NCI-H774 (cell line): ENCODE measurements around the gene ZBTB3.
"Not testable (repeated sequence)": the region's sequence is repeated elsewhere in the genome, so short reads cannot be mapped to it uniquely, and the experiment has no call there.

ENCODE experiments used
- DNase-seq: peaks from one replicate; lab custom pipeline; 2025; lab: John Stamatoyannopoulos, UW

The ZBTB3 gene

DNA sequence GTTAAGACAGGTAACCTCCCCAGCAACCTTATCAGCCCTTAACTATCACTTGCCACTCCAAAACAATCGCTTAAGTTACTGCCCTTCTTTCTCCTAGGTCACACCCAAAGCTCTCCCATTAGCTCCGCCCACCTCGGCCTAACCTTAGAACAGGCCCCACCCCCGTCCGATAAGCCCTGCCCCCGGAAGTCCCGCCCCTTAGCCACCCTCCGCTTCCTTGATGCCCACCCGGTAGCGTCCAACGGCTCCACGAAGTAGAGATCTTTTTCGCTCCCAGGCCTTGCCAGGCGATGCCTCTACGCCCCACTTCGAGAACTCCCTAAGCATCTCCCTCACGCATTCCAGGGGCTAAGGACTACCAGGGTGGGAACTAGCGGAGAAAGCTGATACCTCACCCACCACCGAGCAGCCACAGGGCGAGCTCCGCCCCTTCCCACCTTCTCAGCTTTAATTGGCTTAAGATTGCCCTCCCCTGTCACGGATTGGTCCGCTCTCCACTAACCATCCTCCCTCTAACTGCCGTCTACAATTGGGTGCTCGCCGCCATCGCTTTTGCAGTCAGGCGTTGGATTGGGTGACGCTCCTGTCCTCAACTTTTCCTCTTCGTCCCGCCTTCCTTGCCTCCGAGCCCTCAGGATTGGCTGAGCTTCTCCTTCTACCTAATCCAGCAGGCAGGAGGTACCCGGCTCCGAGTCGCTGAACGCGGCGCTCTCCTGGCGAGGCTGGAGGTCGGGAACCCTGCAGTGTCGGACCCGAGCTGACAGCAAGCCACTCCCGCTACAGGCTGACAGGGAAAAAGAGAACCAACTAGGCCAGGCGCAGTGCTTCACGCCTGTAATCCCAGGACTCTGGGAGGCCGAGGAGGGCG lies at the start of gene ZBTB3:
Gene ZBTB3, minus strand, starts transcription at position 425 of the 868 bp plus-strand sequence. CDS start 496 bp downstream, outside the sequence.
- peak; percentile 99 for DNase-seq

DNA sequence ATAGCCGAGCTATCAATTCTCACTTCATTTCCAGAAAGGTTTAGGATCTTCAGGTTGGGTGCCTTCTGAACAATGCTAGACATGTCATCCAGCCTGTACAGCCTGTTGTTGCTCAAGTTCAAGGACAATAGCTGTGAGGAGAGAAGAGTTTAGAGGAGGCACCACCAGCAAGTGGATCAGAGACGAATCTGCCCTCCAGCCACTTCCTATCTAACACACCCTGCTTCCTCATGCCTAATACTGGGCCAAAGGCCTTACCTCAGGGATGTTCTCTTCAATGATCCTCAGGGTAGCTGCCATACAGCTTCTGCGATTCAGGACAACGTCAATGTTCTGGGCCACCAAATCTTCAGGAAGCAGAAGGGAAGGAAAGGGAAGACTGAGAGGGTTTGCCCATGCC lies 47.1 kb upstream of the ZBTB3 start:
- no peak for DNase-seq

DNA sequence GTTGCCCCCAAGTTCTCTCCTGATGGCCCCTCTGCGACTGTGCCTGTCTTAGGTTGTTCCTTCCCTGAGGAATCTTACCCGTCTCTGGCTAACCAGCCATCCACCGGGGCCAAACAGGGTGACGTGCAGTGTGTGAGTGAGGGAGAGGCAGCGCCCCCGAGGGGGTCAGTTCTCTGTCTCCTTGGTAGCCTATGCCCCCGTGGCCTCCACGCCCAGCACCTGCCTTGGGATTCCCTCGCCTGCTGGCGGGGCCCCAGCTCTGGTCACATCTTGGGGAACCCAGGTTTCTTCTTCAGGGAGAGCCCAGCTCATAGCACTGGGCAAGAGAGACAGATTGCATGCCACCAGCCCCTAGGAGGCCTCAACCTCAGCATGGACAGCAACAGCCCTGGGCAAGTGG lies 45.5 kb upstream of the ZBTB3 start:
- DNase-seq = no peak

DNA sequence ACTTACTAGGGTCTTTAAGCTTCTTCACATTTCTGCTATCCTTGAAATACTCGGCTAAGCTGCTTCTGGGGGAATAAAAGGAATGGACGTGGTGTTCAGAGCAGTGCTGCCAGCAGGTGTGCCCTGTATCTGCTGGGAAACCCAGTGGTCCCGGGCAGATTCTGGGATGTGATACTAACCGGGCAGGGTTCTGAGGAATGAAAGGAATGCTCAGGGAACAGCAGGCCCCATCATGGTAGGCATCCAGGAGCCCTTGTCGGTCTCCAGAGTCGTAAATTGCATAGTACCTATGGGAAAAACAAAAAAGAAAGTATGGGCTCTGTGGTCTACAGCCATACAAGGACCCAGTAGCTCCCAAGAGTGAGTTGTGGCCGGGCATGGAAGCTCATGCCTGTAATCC lies 42.3 kb upstream of the ZBTB3 start:
- DNase-seq = no peak

DNA sequence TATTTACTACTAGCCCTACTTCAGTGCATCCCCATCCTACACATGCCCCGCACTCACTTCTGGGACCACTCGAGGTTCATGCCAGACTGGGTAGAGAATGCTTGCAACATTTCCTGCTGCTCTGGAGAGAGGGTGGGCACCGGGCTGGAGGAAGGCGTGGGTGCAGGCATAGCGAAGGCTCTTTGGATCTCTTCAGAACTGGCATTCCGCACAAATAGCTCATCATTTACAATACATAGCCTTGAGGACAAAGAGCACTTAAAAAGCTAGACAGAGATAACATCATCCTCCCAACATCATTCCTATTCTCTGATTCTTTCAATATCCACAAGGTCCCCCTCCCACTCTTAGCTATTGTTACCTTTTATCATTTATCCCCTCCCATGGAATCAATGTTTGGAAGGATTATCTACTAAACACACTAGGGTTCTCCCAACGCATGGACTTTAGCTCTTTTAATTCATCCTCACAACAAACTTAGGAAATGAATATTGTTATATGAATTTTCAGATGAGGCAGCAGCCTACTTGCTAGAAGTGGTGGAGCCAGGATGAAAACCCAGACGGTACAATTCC lies 40.3 kb upstream of the ZBTB3 start:
- DNase-seq = no peak

DNA sequence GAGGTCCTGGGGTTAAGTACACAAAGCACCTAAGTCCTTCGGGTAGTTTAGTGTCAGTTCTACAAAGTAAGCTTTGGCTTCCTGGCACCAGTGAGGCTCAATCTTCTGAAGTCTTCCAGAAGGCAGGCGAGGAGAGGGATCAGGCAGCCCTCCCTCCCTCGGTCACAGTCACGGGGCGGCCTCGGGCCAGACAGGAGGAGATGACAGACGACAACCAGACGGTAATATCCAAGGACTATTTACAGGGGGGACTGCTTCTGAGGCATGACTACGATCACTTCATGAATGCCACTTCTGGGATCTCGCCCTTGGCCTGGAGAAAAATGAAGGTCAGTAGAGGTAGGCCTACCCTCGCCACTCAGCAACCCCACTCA lies 38.2 kb upstream of the ZBTB3 start:
- no peak for DNase-seq

DNA sequence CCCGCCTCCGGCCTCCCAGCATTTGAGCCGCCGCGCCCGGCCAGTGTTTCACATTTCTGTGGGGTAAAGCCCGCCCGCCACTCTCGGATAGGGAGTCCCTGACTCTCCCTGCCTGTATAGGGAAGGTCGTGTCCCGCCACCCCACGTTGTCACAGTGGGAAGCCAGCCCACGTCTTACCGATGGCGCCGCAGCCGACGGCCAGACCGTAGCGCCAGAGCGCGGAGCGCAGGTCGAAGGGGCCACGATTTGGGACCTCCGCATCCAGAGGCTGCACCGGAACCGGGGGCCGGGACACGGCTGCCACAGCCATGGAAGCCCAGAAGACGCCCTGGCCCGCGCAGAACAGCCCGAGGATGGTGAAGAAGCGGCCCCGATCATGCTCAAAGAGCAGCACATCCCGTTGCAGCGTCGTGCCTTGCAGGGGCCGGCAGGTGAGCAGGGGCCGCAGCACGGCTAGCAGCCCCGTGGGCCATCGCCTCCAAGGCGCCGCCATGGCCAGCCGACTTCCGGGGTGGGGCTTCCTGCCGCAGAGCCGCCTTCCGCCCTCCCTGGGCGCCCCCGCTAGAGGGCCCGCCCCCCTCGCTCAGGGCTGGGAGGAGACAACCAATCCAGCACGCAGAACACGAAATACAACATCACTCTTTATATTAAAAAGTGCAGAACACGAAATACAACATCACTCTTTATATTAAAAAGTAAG lies 37.7 kb upstream of the ZBTB3 start, which contains the start of gene TMEM223:
Gene TMEM223, minus strand, starts transcription at position 506 of the 701 bp plus-strand sequence. Its CDS starts 12 bp downstream, at position 494.
- DNase-seq = peak; percentile 86

DNA sequence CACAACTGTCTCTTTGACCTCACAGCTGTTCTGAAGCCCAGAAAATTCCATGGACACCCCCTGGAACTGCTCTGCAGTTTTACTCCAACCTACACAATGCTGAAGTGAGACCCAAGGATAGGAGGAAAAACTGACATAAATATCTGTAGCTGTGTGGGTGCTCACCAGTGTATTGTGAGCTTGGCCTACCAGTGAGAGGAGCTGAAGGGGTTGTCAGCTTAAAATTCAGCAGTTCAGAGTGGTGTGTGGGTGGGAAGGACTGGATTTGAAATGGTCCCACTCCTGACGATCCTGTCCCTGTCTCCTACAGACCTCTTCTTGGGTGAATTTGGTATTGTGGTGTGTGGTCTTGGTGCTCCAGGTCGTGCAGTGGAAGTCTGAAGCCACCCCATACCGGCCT lies 35.6 kb upstream of the ZBTB3 start:
- no peak for DNase-seq

DNA sequence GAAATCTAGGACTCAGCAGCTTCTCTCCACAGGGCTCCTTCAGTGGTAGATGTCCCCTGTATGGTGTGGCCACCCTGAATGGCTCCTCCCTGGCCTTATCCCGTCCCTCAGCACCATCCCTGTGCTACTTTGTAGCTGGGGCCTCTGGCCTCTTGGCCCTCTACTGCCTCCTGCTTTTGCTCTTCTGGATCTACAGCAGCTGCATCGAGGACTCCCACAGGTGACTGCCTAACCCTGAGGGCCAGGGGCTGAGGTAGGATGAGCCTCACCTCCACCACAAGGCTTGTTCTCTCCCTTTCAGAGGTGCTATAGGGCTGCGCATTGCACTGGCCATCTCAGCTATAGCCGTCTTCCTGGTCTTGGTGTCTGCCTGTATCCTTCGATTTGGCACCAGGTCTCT lies 35.0 kb upstream of the ZBTB3 start:
- no peak for DNase-seq

DNA sequence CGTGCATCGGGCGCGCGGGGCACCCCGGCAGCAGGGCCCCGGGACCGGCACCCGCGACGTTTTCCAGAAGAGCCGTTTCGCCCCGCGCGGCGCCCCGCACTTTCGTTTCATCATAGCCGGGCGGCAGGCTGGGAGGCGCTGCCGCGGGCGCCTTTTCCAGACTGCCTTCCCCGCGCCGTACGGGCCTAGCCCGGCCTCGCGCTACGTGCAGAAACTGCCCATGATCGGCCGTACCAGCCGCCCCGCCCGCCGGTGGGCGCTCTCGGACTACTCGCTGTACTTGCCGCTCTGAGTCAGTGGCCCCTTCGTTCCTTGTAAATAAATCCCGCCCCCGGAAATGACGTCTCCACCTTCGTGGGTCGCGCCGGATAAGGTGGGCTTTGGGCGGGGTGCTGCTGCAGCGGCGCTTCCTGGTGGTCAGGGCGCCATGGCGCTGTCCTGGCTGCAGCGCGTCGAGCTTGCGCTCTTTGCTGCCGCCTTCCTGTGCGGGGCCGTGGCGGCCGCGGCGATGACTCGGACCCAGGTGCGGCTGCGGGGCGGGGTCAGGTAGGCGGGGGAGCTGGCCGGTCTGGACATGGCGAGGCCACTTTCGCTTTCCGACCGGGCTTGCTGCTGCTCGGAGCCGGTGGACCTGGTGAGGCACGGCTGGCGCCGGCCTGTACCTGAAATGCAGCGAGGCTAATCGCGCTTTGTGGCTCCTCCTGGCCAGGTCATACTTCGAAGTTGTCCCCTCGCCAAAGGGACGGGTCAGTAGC lies 33.2 kb upstream of the ZBTB3 start, which contains the start of gene TMEM179B:
Gene TMEM179B, plus strand, starts transcription at position 398 of the 755 bp plus-strand sequence. Its CDS starts 30 bp downstream, at position 428.
- peak; percentile 97 for DNase-seq

DNA sequence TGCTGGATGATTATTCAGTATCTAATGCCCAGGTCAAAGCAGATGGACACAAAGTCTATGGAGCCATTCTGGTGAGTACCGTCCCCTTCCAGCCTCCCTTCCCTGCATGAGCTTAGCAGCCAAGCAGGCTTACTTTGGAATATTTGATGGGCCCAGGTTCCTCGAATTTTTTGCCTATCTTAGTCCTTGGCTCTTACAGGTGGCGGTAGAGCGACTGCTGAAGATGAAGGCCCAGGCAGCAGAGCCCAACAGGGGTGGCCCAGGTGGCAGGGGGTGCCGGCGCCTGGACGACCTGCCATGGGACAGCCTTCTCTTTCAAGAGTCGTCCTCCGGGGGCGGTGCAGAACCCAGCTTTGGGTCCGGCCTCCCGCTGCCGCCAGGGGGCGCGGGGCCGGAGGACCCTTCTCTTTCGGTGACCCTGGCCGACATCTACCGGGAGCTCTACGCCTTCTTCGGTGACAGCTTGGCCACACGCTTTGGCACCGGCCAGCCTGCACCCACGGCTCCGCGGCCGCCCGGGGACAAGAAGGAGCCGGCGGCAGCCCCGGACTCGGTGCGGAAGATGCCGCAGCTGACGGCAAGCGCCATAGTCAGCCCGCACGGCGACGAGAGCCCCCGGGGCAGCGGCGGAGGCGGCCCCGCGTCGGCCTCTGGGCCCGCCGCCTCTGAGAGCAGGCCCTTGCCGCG lies 32.5 kb upstream of the ZBTB3 start:
- DNase-seq = peak; percentile 76

DNA sequence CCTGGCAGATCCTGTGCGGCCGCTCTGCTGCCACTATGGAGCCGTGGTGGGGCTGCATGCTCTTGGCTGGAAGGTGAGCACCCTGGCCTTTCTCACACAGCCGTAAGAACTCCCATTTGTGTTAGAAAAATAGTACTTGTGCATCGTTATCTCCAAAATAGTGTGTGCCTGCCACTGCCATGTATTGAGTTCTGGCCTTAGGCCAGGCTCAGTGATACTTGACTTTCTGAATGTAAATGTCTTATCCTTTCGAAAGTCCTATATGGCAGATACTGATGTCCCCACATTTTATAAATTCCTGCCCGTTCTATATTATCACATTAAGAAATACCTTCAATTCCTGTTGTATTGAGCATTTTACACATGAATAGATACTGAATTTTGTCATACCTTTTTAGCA lies 28.8 kb upstream of the ZBTB3 start:
- no peak for DNase-seq

DNA sequence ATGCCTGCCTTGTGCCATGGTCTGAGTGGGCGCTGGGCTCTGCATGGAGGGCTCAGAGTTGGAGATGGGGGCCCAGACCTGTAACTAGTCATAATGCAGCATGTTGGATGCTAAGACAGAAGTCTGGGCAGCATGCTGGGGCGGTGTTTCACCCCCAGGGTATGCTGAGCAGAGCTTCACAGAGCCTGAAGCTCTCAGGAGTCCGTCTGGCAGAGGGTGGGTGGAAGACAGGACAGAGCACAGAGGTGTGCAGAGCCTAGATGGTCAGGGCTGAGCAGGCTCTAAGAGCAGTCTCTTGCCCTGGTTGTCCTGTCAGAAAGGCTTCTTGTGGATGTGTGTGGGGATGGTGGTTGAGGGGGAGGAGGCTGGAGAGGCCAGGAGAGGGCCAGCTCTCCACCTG lies 24.5 kb upstream of the ZBTB3 start:
- DNase-seq = no peak

DNA sequence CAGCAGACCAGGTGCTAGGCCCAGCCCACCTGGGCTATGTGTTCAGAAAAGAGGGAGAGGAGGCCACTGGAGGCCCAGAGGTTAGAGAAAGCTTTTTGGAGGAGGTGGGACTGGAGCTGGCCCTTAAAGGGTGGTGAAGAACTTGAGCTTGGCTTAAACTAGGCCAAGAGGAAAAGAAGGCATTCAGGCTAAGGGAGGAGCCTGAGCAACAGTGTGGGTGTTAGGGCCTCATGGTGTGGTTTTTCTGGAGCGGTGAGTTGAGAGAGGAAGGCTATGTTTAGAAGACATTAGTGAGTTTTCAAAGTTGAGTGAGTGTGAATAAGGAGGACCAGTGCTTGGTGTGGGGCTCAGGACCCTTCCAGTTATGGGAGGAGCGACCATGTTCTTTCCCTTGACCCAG lies 23.4 kb upstream of the ZBTB3 start:
- no peak for DNase-seq

DNA sequence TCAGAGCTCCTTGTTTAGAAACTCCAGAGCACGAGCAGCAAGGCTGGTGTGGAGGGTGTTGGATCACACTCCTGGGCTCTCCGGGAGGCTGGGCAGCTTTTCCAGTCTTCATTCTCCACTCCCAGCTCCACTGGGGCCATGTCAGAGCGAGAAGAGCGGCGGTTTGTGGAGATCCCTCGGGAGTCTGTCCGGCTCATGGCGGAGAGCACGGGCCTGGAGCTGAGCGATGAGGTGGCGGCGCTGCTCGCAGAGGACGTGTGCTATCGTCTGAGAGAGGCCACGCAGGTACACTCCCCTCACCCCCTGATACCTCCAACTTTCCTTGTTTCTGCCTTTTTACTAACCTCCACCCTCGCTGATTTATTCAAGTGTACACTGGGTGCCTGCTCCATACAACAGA lies 21.7 kb upstream of the ZBTB3 start:
- no peak for DNase-seq

DNA sequence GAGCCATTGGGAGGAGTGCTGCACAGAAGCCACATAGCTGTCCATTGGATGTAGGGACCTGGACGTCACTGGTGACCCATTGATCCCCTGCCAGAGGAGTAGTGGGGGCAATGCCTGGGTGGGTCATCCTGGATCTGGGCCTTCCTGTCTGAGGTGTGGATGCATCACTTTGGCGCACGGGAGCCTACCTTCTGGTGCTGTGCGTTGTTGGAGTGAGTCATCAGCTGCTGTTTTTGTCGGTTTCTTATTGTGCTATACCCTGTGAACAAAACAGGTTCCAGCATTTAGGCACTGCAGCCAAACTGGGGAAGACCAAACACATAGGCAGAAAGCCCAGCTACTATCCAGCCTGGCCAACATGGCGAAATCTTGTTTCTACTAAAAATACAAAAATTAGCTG lies 20.4 kb upstream of the ZBTB3 start:
- no peak for DNase-seq

DNA sequence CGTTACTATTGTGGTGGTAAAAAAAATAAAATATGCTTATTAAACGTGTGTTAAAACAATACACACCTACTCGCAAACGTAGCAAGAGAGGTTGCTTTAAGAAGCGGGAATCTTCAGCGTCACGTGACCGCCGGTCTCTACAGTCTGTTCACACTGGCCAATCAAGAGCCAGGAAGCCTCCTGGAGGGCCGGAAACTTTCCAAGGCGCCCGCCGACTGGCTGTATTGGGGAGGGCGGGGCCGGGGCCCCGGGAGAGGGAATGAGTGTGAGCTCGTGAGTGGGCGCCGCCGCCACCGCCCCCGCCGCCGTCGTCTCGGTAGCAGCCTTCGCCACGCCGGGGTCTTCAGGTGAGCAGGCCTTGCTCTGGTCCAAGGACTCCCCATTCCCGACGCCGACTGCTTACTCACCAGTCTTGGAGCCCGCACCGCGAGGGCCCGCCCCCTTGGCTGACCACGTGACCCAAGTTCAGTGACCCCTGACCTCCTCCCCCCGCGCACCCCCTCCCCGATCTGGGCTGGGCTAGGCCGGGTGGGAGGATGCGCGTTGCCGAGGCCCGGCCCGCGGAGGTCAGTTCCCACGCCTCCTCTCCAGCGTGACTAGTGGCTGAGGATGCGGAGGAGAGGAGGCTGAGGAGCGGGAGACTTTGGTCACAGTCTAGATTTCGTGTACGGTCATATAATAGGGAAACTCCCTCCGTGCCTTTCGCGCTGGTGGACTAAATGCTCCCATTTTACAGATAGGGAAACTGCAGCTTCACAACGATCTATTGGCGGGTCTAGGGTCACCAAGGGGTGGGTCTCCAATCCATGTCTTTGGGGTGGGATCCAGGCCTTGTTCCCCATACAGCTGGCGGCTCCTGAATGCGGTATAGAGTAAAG lies 17.4 kb upstream of the ZBTB3 start, which contains the start of gene TAF6L:
Gene TAF6L, plus strand, starts transcription at position 253 of the 878 bp plus-strand sequence. CDS start 4,388 bp downstream, outside the sequence.
- DNase-seq = peak; percentile 98

DNA sequence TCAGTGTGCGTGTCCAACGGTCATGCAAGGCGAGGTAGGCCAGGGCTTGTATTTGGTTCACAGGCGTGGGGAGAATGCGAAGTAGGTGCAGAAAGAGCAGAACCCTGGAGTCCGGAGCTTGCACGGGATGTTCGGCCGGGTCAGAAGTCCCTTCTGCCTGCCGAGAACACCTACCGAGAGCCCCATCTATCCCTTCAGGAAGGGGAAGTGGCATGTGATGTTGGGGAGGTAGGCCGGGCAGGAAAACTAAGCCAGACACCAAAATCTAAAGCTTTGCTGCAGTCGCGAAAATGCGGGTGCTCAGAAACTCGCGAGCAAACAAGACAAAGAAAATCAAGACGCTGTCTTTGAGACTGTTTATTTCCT lies 16.8 kb upstream of the ZBTB3 start:
- peak; percentile 53 for DNase-seq

DNA sequence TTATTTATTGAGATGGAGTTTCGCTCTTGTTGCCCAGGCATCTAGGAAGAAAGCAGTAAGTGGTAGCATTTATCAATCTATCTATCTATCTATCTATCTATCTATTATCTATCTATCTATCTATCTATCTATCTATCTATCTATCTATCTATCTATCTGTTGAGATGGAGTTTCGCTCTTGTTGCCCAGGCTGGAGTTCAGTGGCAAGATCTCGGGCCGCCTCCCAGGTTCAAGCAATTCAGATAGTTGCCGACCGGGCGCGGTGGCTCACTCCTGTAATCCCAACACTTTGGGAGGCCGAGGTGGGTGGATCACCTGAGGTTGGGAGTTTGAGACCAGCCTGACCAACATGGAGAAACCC lies 6.9 kb upstream of the ZBTB3 start:
- DNase-seq = not testable (repeated sequence)
